Measurements from ENCODE around the gene ZNF500. TPM values are rescaled to one million over a fixed set of nuclear protein-coding genes. Genes with fewer than 3 reads are reported as not detected.

The ZNF500 gene
- total RNA-seq, 1 experiment from 2014 or later, result 29.2 TPM

GRCh38 chr16:4777339-4778049 lies 10.5 kb upstream of the ZNF500 start:
- intact Hi-C loops (cut with micrococcal nuclease; ENCODE audit: unreplicated experiment), result no loop called here
- no peak for DNase-seq

GRCh38 chr16:4776141-4776705 lies 9.3 kb upstream of the ZNF500 start:
- Histone ChIP-seq H3K9me3 (ENCODE audit: insufficient read depth, low read depth) (no peaks in the 10 kb centered on the region), H3K79me2 (ENCODE audit: low read depth) (no peaks in the 10 kb centered on the region), H2AFZ (no peak overlapping the region), H3F3A (ENCODE audit: insufficient read depth, low read depth) (no peaks in the 10 kb centered on the region), H3K4me1 (replicated peaks; ENCODE audit: insufficient read depth) (peaks cover 2% of the 10 kb centered on the region; the same call in 1 of the 2 replicates), H3K9me2 (ENCODE audit: insufficient read depth) (no peaks in the 10 kb centered on the region), H3K27me3 (ENCODE audit: insufficient read depth, low read depth) (no peaks in the 10 kb centered on the region), H3K27ac (no peak overlapping the region), H3K4me3 (no peak overlapping the region), H3K36me3 (ENCODE audit: low read depth) (no peaks in the 10 kb centered on the region), H4K20me1 (ENCODE audit: insufficient read depth) (no peaks in the 10 kb centered on the region), H3K4me2 (no peak overlapping the region)
- no peak for DNase-seq
- CTCF ChIA-PET, result no interaction called here
- TF ChIP-seq EZH2 (IDR thresholded peaks at IDR 0.05; ENCODE audit: low read depth) (no peak), CTCF (conservative IDR thresholded peaks at IDR 0.05) (no peak)
- intact Hi-C loops (cut with micrococcal nuclease; ENCODE audit: unreplicated experiment), result no loop called here
- no TSS peak for BruUV-seq (replicated peaks)
- POLR2A ChIA-PET (ENCODE audit: unreplicated experiment), result no interaction called here

More at GRCh38 chr16:4777339-4778049, 10.5 kb upstream of the ZNF500 start:
- TF ChIP-seq EZH2 (IDR thresholded peaks at IDR 0.05; ENCODE audit: low read depth), result no peak
- TF ChIP-seq CTCF (conservative IDR thresholded peaks at IDR 0.05), result no peak
- Histone ChIP-seq H3K79me2 (ENCODE audit: low read depth) (no peaks in the 10 kb centered on the region), H3K27ac (no peak overlapping the region), H3K4me3 (no peak overlapping the region), H3F3A (ENCODE audit: insufficient read depth, low read depth) (no peaks in the 10 kb centered on the region), H3K9me2 (ENCODE audit: insufficient read depth) (no peaks in the 10 kb centered on the region), H3K4me1 (replicated peaks; ENCODE audit: insufficient read depth) (peaks cover 2% of the 10 kb centered on the region; the same call in 1 of the 2 replicates), H4K20me1 (ENCODE audit: insufficient read depth) (no peaks in the 10 kb centered on the region), H2AFZ (no peak overlapping the region), H3K27me3 (ENCODE audit: insufficient read depth, low read depth) (no peaks in the 10 kb centered on the region), H3K4me2 (no peak overlapping the region), H3K36me3 (ENCODE audit: low read depth) (no peaks in the 10 kb centered on the region), H3K9me3 (ENCODE audit: insufficient read depth, low read depth) (no peaks in the 10 kb centered on the region)
- ChIA-PET POLR2A (ENCODE audit: unreplicated experiment) (no interaction called here), CTCF (no interaction called here)
- BruUV-seq (replicated peaks), result no TSS peak

GRCh38 chr16:4775005-4775404 lies 8.0 kb upstream of the ZNF500 start:
- Histone ChIP-seq H3K4me1 (replicated peaks; ENCODE audit: insufficient read depth) (peaks cover 2% of the 10 kb centered on the region; the same call in 1 of the 2 replicates), H3K4me3 (no peak overlapping the region), H3K9me3 (ENCODE audit: insufficient read depth, low read depth) (no peaks in the 10 kb centered on the region), H3K4me2 (no peak overlapping the region), H3K27me3 (ENCODE audit: insufficient read depth, low read depth) (no peaks in the 10 kb centered on the region), H3K27ac (no peak overlapping the region), H3K9me2 (ENCODE audit: insufficient read depth) (no peaks in the 10 kb centered on the region), H3F3A (ENCODE audit: insufficient read depth, low read depth) (no peaks in the 10 kb centered on the region), H3K36me3 (ENCODE audit: low read depth) (no peaks in the 10 kb centered on the region), H3K79me2 (ENCODE audit: low read depth) (no peaks in the 10 kb centered on the region), H2AFZ (no peak overlapping the region), H4K20me1 (ENCODE audit: insufficient read depth) (no peaks in the 10 kb centered on the region)
- TF ChIP-seq EZH2 (IDR thresholded peaks at IDR 0.05; ENCODE audit: low read depth), result no peak
- no peak for TF ChIP-seq CTCF (conservative IDR thresholded peaks at IDR 0.05)
- intact Hi-C loops (cut with micrococcal nuclease; ENCODE audit: unreplicated experiment), result no loop called here
- no TSS peak for BruUV-seq (replicated peaks)
- ChIA-PET CTCF (no interaction called here), POLR2A (ENCODE audit: unreplicated experiment) (no interaction called here)
- DNase-seq, result no peak
